Activated CD4-positive, CD25-positive, alpha-beta regulatory T cell treated with anti-CD3 and anti-CD28 coated beads, Interleukin-2, amount 50 U/mL, for 16 hours (primary cell): ENCODE results near the gene SLC4A11.

Experiments
- DNase-seq: peaks from one replicate; pipeline ENCODE4 v3.0.0-alpha.2; 2020; ENCODE audit warnings: low read depth, low spot score

Gene SLC4A11

DNA sequence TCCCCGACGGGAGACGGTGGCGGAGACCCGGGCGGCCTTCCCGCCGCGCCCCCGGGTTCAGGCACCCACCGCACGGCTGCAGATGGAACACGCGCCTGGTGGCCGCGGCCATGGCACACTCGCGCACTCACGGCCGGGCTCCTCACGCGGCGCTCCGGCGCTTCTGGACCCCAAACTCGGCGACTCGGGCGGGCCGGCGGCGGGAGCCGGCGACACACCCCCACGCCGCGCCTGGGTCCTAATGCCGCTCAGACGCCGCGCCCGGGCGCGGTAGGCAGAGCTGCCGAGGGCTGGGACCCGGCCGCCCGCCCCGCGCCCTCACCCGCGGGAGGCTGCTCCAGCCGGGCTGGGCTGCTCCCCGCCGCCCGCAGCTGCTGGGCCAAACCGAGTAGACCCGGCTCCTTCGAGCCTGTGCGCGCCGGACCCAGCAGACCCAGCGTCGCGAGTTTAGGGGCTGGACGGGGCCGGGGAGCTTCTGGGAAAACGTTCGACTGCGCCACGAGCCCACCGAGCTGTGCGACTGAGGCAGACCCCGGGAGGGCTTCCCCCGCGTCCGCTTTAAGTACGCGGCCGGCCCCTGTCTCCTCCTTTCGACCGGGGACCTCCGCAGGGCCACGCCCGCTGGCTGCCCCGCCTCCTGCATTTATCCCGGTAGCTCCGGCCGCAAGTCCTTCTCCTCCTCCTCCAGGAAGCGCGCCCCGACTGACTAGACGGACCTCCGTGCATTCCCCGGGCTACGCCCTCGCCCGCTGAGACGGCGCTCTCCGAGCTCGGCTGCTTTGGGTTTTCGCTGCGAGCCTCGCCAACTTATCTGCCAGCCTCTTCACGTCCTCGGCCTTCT is at the start of gene SLC4A11:
Gene SLC4A11 (minus strand): TSS at position 165 of the 841 bp plus-strand sequence. CDS start 53 bp downstream, at position 112.
- no peak for DNase-seq

- no peak for DNase-seq
These were observed 44.3 kb upstream of the SLC4A11 start for GRCh38 chr20:3283222-3283820.

DNA sequence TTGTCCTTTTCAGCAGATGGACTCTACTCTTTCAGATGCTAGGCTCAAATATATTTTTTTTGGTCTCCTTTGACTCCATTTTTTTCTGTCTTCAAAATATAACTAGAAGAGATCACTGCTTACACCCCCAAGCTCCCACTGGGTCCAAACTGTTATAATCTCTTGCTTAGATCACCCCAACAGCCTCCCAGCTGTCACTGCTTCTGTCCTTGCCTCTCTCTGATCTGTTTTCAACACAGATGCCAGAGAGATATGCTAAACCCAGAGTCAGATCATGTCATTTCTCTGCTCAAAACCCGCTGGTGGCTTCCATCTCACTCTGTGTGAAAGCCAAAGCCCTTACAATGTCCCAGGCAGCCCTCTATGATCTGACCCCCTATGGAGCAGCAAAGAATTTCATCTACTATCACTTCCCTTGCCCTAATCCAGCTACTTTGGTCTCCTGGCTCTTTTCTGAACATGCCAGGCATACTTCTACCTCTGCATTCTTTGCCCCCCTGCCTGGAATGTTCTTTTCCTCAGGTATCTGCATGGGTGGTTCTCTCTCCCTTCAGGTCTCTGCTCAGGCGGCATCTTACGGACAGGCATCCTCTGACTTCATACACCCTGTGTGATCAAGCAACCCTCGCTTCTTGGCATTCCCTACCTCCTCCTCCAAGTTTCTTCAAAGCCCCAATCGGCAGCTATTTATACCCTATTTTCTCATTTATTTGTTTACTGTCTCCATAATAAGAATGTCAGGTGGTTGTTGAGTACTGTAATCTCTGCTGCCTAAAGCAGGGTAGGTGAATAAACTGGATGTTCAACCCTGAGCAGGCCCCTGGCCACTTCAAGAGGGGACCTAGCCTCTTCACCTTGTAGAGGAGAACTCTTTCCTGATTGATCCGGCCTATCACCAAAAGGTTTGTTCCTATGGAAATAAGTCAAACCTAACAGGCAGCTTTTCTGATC is 43.6 kb upstream of the SLC4A11 start:
- DNase-seq, result no peak

GRCh38 chr20:3281437-3281836 is 42.4 kb upstream of the SLC4A11 start:
- DNase-seq, result no peak

DNA sequence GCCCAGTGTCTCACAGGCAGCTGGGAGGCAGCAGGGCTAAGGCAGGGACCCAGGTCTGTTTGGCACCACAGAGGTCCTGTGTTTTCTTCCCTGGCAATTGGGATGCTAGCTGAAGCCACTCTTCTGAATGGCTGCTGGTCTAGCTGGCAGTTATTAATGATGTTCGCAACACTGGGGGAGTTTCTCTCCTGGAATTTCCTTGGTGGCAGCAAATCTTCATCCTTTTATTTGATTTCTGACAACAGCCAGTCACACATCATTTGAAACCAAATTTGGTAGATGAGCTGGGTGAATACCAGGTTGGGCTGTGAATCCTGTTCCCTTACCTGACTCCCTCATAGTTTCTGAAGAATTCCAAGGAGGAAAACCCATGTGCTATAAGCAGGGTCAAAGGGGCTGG is 40.8 kb upstream of the SLC4A11 start:
- no peak for DNase-seq

DNA sequence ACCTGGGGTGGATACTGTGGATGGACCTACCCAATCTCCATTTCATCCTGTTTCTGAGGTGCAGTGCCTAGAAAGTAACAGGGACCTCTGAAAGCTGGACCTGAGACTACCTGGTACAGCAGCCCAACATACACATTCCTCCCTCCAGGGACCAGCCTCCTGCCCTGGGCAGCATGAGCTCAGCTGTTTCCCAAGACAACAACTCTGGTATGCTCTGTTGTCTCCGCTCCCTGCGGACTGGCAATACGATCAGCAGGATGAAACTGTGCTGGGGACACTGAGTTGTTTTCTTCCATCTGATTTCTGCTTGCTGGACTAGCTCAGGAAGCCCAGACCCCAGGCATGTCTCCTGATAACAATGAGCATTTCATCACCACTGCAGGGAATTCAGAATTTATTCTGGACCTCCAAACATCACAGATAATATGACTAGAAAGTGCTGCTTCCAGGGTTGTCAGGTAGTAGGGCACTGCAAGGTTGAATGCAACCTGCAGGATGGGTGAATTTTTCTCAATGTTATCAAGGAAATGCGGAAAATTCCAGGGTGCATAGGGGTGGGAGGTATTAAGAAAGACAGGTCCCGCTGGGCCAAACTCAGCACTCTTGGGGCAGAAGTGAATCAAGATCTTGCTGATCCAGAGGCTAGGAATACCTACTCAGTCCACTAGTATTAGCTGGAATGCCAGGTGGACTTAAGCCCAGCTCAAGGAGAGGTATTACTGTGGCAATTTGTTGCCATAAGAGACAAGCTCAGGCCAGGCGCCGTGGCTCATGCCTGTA is 38.9 kb upstream of the SLC4A11 start:
- no peak for DNase-seq

DNA sequence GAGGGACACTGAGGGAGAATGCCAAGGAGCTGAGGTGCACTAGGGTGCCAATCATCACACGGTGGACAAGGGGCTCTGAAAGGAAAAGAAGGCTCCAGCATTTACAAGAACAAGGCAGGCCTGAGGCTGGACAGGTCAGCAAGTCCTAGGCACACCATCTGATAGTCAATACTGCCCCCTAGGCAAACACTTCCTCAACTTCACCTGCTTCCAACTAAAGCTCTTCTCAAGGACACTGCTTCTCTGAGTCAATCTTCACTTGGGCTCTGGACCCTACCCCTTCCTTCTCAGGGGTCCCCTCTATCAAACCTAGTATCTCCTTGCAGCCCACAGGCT is 37.7 kb upstream of the SLC4A11 start:
- DNase-seq, result no peak

GRCh38 chr20:3275966-3276679 is 37.1 kb upstream of the SLC4A11 start:
- DNase-seq, result no peak

DNA sequence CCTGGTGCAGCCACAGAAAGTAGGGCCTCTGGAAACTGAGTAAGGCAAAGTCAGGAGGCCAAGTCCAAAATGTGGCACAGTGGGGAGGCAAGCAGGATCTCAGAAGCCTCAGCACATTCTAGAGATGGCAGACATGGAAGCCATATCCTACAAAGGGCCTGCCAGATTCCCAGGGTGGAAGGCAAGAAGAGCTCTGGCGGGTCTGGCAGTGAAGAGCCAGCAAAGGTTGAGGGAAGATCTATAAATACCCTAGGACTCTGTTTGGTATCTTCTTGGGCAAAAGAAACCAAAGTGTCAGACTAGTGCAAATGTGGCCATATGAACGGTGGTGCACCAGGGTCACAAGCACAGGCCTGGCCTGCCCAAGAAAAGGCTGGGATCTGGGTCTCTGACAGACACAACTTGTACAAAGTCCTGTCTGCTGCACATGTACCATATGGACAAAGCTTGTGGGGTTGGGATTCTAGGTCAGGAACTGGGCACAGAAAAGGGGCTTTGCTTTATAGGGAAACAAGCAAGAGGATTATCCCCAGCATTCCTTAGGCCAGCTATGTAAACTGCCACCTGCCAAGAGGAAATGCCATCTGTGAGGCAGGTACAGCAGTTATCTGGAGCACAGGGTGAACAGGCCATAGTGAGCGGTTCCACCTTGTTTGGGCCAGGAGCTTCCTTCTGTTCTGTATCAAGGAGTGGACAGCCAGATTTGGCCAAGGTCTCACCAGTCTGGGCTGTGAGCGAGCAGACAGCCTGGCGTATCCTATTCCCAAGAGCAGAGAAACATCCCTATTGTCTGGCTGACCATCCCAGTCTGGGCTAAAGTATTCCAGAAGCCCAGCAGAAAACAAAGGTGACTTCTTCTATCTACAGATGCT is 36.3 kb upstream of the SLC4A11 start:
- no peak for DNase-seq

- DNase-seq, result no peak
These were observed 34.4 kb upstream of the SLC4A11 start for GRCh38 chr20:3273371-3273770.

GRCh38 chr20:3270051-3270450 is 31.1 kb upstream of the SLC4A11 start:
- DNase-seq, result no peak

DNA sequence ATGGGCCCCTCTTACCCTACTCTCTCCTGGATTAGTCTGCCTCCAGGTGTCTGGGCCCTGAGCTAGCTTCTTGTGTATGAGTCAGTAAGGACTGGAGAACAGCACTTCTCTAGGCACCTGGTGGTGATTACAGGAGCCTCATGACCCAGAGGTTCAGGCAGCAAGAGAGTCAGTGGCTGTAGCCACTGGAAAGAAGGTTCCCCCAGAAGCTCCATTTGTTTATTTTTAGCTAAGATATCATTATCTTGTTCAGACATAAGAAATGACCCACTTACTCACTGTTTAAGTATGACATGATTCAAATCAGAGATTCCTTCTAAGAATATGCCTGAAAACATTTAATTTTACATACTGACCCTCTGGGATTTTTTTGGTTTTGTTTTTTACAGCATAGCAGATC is 23.6 kb upstream of the SLC4A11 start:
- DNase-seq, result no peak

GRCh38 chr20:3258429-3258828 is 19.4 kb upstream of the SLC4A11 start:
- no peak for DNase-seq

DNA sequence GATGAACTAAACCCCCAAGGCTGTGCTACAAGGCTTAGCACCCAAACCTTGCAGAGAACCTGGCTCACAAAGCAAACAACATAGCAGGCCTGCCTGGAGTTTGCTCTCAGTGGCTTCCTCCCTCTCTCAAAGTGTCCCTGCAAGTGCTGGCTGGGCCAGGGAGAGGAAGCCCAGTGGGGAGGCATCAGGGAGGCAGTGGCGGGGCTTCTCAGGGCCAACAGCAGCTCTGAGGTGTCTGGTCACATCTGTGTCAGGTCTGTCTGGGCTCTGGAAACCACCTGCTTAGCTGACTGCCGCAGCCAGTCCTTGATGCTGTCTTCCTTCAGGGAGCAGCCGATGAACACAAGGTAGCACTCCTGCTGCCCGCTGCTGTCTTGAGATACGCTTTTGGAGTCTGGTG is 16.7 kb upstream of the SLC4A11 start:
- no peak for DNase-seq

DNA sequence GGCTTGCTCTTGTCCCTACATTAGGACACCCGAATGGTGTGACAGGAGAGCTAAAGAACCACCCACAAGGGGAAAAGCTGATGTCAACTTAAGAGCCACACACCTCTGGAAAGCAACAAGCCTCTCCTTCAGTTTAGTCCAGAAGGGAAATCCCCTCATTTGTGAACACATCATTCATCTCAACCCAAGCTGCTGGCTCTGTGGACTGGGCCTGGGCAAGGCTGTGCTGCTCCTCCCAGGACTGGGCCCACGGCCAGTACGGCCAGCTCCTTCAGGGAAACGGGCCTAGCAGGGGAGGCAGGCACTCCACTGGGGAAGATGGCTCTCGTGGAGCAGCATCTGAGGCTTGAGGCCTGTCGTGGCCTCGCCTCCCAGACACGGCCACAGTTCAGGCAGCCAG is 12.8 kb upstream of the SLC4A11 start:
- DNase-seq, result no peak

DNA sequence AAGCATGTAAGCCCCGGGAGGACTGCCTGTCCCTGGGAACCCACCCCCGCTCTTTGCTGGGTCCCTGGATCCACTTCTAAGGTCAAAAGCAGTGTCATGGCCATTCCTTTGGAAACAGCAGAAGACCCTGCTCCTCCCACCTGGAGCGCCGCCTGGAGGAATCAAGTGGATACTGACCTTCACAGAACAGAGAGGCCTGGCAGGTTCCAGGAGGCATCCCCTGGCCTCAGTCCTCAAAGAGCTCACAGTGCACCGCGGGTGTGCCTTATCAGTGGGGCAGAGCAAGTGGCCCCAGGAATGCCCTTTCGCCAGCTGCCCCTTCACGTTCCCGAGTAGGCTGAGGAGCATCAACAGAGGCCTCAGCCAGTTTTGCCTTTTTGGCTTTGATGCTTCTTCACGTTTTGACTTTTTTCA is 11.1 kb upstream of the SLC4A11 start:
- no peak for DNase-seq

- DNase-seq, result no peak
These were observed 10.0 kb upstream of the SLC4A11 start for GRCh38 chr20:3248993-3249347.

GRCh38 chr20:3248167-3248992 is 9.4 kb upstream of the SLC4A11 start:
- DNase-seq, result no peak

DNA sequence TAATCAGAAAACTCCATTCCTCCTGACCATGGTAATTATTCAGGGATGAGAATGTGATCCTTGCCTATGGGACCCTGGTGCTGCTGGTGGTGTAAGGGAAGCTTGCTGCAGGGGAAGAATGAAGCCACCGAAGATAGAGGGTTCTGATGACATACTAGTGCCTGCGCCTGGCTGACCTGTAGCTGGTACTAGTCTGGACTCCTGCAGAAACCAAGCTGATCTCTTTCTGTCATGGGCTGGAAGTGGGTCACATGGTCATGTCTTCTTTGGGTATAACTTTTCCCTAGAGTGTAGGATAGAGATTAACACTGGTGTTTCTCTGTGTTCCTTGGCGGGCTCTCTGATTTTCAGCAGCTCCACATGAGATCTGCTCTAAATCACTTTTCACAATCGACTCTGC is 8.6 kb upstream of the SLC4A11 start:
- no peak for DNase-seq
